ENCODE data around the gene ANKRD45.
"Not testable (repeated sequence)": the region's sequence is repeated elsewhere in the genome, so short reads cannot be mapped to it uniquely, and the experiment has no call there.

Gene ANKRD45

DNA sequence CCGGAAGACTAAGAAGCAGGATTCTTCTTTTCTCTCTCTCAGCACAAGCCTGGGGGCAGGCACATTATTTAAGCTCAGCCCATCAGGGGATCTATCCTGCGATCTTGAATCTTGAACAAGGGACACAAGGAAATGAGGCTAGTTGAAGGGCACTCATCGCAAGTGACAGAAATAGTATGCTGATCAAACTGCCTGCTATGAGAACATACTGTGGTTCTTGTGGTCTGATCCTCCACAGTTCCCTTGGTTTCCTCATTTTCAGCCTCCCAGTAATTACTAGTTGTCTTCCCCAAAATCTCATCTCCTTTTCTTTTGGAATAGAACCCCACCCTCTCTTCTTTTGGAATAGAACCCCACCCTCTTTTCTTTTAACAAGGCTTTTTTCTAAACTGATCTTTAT lies 6.5 kb downstream of the ANKRD45 start:
- TF ChIP-seq, protein P1, sequence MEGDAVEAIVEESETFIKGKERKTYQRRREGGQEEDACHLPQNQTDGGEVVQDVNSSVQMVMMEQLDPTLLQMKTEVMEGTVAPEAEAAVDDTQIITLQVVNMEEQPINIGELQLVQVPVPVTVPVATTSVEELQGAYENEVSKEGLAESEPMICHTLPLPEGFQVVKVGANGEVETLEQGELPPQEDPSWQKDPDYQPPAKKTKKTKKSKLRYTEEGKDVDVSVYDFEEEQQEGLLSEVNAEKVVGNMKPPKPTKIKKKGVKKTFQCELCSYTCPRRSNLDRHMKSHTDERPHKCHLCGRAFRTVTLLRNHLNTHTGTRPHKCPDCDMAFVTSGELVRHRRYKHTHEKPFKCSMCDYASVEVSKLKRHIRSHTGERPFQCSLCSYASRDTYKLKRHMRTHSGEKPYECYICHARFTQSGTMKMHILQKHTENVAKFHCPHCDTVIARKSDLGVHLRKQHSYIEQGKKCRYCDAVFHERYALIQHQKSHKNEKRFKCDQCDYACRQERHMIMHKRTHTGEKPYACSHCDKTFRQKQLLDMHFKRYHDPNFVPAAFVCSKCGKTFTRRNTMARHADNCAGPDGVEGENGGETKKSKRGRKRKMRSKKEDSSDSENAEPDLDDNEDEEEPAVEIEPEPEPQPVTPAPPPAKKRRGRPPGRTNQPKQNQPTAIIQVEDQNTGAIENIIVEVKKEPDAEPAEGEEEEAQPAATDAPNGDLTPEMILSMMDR (conservative IDR thresholded peaks at IDR 0.05; ENCODE audit: low read length) = no peak
- DNase-seq (ENCODE audit: low read depth) = no peak

DNA sequence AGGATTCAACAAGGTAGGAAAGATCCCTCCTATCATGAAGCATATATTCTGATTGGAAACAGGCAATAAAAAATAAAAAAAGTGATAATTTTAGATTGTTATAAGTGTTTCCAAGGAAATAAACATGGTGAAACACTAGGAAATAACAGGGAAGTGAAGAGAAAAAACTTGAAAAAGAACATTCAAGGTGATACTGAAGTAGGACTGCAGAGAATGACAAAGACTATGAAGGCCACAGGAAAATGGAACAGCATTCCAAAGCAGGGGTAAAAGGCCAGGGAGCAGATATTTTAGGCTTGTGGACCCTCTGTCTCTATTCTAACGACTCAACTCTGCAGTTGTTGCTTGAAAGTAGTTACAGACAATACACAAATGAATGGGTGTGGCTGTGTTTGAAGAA lies 7.9 kb downstream of the ANKRD45 start:
- no peak overlapping the region for H3K4me3 ChIP-seq (ENCODE audit: low read length)
- DNase-seq (ENCODE audit: low read depth) = no peak
- TF ChIP-seq, protein P1 (conservative IDR thresholded peaks at IDR 0.05; ENCODE audit: low read length) = no peak

More for the DNA sequence above, 6.5 kb downstream of the ANKRD45 start:
- H3K4me3 ChIP-seq (ENCODE audit: low read length) = no peak overlapping the region

- DNase-seq (ENCODE audit: low read depth) = no peak
- TF ChIP-seq, protein P1 (conservative IDR thresholded peaks at IDR 0.05; ENCODE audit: low read length) = no peak
- no peak overlapping the region for H3K4me3 ChIP-seq (ENCODE audit: low read length)
Measured at GRCh38 chr1:173661271-173661670, 8.4 kb downstream of the ANKRD45 start.

DNA sequence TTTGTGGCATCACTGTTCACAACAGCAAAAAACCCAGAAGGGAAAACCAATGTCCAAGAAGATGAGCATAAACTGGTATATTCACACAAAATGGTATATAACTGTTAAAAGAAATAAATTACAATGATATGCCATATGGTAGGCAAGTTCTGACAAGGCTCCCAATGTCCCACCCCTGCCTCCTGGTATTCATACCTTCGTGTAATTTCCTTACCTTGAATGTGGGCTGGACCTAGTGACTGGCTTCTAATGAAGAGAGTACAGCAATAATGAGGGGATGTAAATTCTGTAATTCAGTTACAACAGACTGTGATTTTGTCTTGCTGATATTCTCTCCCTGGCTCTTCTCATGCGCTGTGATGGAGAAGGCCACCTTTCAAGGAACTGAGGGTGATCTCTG lies 9.3 kb downstream of the ANKRD45 start:
- DNase-seq (ENCODE audit: low read depth) = no peak
- TF ChIP-seq, protein P1 (conservative IDR thresholded peaks at IDR 0.05; ENCODE audit: low read length) = no peak

DNA sequence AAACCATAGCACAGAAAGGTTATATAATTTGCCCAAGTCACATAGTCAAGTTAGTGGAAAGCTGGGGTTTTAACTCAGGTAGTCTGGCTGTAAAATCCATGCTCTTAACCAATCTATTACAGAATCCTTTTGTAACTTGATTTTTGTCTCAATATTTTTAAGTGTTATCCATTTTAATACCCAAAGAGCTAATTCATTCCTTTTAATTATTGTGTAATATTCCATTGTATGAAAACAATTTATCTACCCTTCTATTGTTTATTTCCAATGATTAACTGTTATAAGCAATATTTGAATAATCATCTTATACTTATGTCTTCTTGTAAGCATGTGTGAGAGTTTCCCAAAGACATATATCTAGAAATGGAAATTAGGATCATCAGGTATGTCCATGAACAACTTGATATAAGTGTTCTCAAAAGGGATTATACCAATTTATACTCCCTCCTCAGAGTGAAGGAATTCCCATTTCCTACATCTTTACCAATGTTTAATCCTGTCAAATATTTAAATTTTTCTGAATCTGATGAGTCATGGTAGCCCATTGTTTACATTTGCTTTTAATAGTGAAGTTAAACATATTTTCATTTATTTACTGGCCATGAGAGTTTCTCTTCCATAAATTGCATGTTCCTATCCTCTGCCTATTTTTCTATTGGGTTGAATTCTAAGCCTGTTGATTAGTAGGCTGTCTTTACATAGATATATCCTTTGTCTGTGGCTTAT lies 20.6 kb downstream of the ANKRD45 start:
- H3K4me3 ChIP-seq (ENCODE audit: low read length) = no peak overlapping the region
- DNase-seq (ENCODE audit: low read depth) = no peak

More for the DNA sequence above, 9.3 kb downstream of the ANKRD45 start:
- H3K4me3 ChIP-seq (ENCODE audit: low read length) = no peak overlapping the region

GRCh38 chr1:173646656-173647055 lies 23.0 kb downstream of the ANKRD45 start:
- DNase-seq (ENCODE audit: low read depth) = no peak
- no peak overlapping the region for H3K4me3 ChIP-seq (ENCODE audit: low read length)
- TF ChIP-seq, protein P1 (conservative IDR thresholded peaks at IDR 0.05; ENCODE audit: low read length) = no peak

More for the DNA sequence above, 20.6 kb downstream of the ANKRD45 start:
- TF ChIP-seq, protein P1 (conservative IDR thresholded peaks at IDR 0.05; ENCODE audit: low read length) = no peak

GRCh38 chr1:173642450-173643139 lies 27.1 kb downstream of the ANKRD45 start:
- peak; percentile 3 for DNase-seq (ENCODE audit: low read depth)
- not testable (repeated sequence) for H3K4me3 ChIP-seq (ENCODE audit: low read length)
